ENCODE measurements around the gene GPR150. TPM values are rescaled to one million over a fixed set of nuclear protein-coding genes. Genes with fewer than 3 reads are reported as not detected.
A peak's percentile ranks its signal among the peaks of the same experiment; 100 is the strongest.

GPR150 gene
- total RNA-seq, 1 experiment from 2014 or later, result 0.54 TPM

- ATAC-seq (no peak), DNase-seq (ENCODE audit: low read depth, low spot score) (no peak)
- in situ Hi-C loops (cut with HindIII; ENCODE audit: low pct_unique_long_range_greater_than_20kb, low sequenced_read_pairs) (no loop called here), intact Hi-C loops (cut with micrococcal nuclease; ENCODE audit: unreplicated experiment) (no loop called here)
- H3K36me3 ChIP-seq (ENCODE audit: control insufficient read depth, insufficient read depth, low read length), result no peaks in the 10 kb centered on the region
- no peak overlapping the region; a peak in 1 of 4 replicates for H3K4me3 ChIP-seq (ENCODE audit: low read depth in 2 of 2, low read length in 2 of 2)
- H3K4me1 ChIP-seq (ENCODE audit: control insufficient read depth, insufficient read depth, low read length), result peaks cover 8% of the 10 kb centered on the region
- no peaks in the 10 kb centered on the region for H3K9me3 ChIP-seq (ENCODE audit: control insufficient read depth, insufficient read depth, low read depth, low read length)
- POLR2A ChIA-PET, result interaction anchor here (0.6 kb wide), 1 partner anchor 82 kb away, joined by 3 read pairs; no protein-coding TSS in a partner anchor
- H3K27me3 ChIP-seq (ENCODE audit: control insufficient read depth, insufficient read depth, low read length), result no peaks in the 10 kb centered on the region
- H3K27ac ChIP-seq (ENCODE audit: low read length), result peak overlapping the region; percentile 65; the same call in 1 of the 2 replicates
- BruUV-seq (replicated peaks), result no TSS peak
- CTCF ChIA-PET, result interaction anchor here (0.5 kb wide), 1 partner anchor 338 kb away, joined by 3 read pairs; no protein-coding TSS in a partner anchor
- TF ChIP-seq POLR2AphosphoS5 (IDR thresholded peaks at IDR 0.05; ENCODE audit: low read depth, low read length) (no peak), SIN3A (IDR thresholded peaks at IDR 0.05; ENCODE audit: borderline replicate concordance, insufficient read depth, low read depth, low read length) (no peak), CTCF (IDR thresholded peaks at IDR 0.05) (no peak), REST (IDR thresholded peaks at IDR 0.05; ENCODE audit: insufficient read depth in 1 of 2, low read depth in 2 of 2, low read length in 1 of 2) (no peak), TCF7L2 (IDR thresholded peaks at IDR 0.05; ENCODE audit: low read depth, low read length) (no peak)
Measured at GRCh38 chr5:95621839-95622629, 2.1 kb downstream of the GPR150 start.

- TF ChIP-seq SIN3A (IDR thresholded peaks at IDR 0.05; ENCODE audit: borderline replicate concordance, insufficient read depth, low read depth, low read length) (no peak), TCF7L2 (IDR thresholded peaks at IDR 0.05; ENCODE audit: low read depth, low read length) (no peak), CTCF (IDR thresholded peaks at IDR 0.05) (no peak), POLR2AphosphoS5 (IDR thresholded peaks at IDR 0.05; ENCODE audit: low read depth, low read length) (no peak), REST (IDR thresholded peaks at IDR 0.05; ENCODE audit: insufficient read depth in 1 of 2, low read depth in 2 of 2, low read length in 1 of 2) (no peak)
- intact Hi-C loops (cut with micrococcal nuclease; ENCODE audit: unreplicated experiment), result no loop called here
- ATAC-seq, result no peak
- Histone ChIP-seq H3K36me3 (ENCODE audit: control insufficient read depth, insufficient read depth, low read length) (no peaks in the 10 kb centered on the region), H3K27me3 (ENCODE audit: control insufficient read depth, insufficient read depth, low read length) (no peaks in the 10 kb centered on the region), H3K9me3 (ENCODE audit: control insufficient read depth, insufficient read depth, low read depth, low read length) (no peaks in the 10 kb centered on the region), H3K4me3 (ENCODE audit: low read depth in 2 of 2, low read length in 2 of 2) (no peak overlapping the region), H3K4me1 (ENCODE audit: control insufficient read depth, insufficient read depth, low read length) (peaks cover 6% of the 10 kb centered on the region; the same call in 1 of the 2 replicates), H3K27ac (ENCODE audit: low read length) (no peak overlapping the region)
- ChIA-PET POLR2A (no interaction called here), CTCF (no interaction called here)
- in situ Hi-C loops (cut with HindIII; ENCODE audit: low pct_unique_long_range_greater_than_20kb, low sequenced_read_pairs), result no loop called here
- no peak for DNase-seq (ENCODE audit: low read depth, low spot score)
- BruUV-seq (replicated peaks), result no TSS peak
Measured at GRCh38 chr5:95623706-95624105, 3.8 kb downstream of the GPR150 start.
